PC-9 (cell line): ENCODE data around the gene CDHR5. TPM values are rescaled to one million over a fixed set of nuclear protein-coding genes. Genes with fewer than 3 reads are reported as not detected.

ENCODE experiments used
- BruUV-seq: library from RNA; stranded (reverse); fragments of 400-500 nt; replicated peaks from 2 replicates; lab custom pipeline; 2021; lab: Mats Ljungman, UMichigan
- CTCF ChIA-PET: fragments of 300-600 bp; sonication (Branson Sonifier 250); formaldehyde crosslinking; loops from one replicate; lab custom pipeline; 2022; ENCODE audit warnings: antibody characterized with exemption; lab: Charles Lee
- POLR2A ChIA-PET: fragments of 300-600 bp; sonication (Branson Sonifier 250); formaldehyde crosslinking; loops from one replicate; lab custom pipeline; 2022; ENCODE audit warnings: antibody characterized with exemption; ENCODE audit not compliant: unreplicated experiment; lab: Charles Lee
- DNase-seq, 2 experiments: peaks; one replicate each; pipeline versions ENCODE4 v3.0.0 to v3.0.0-alpha.2; 2015 to 2022; ENCODE audit warnings: mixed read lengths in 1 of 2
- H2AFZ ChIP-seq: fragments of 200-600 bp; sonication (generic); 2 replicates; pipeline ENCODE4 v1.8.1; 2017; ENCODE audit warnings: antibody characterized with exemption
- H3F3A ChIP-seq: fragments of 200-600 bp; sonication (generic); 2 replicates; pipeline ENCODE4 v1.8.1; 2017; ENCODE audit warnings: antibody characterized with exemption, mild to moderate bottlenecking, low read depth; ENCODE audit not compliant: insufficient read depth
- H3K27ac ChIP-seq: fragments of 200-600 bp; sonication (generic); 2 replicates; pipeline ENCODE4 v1.6.1; 2016; ENCODE audit warnings: mixed run types
- H3K27me3 ChIP-seq: fragments of 200-600 bp; sonication (generic); 2 replicates; pipeline ENCODE4 v1.6.1; 2016; ENCODE audit warnings: low read depth, mixed run types; ENCODE audit not compliant: insufficient read depth
- H3K36me3 ChIP-seq: fragments of 200-600 bp; sonication (generic); 2 replicates; pipeline ENCODE4 v1.6.1; 2016; ENCODE audit warnings: low read depth, mixed run types
- H3K4me1 ChIP-seq: fragments of 200-600 bp; sonication (generic); replicated peaks from 2 replicates; pipeline ENCODE4 v1.6.1; 2016; ENCODE audit warnings: mixed run types; ENCODE audit not compliant: insufficient read depth
- H3K4me2 ChIP-seq: fragments of 200-600 bp; sonication (generic); 2 replicates; pipeline ENCODE4 v1.6.1; 2017; ENCODE audit warnings: mixed run types
- H3K4me3 ChIP-seq: fragments of 200-600 bp; sonication (generic); 2 replicates; pipeline ENCODE4 v1.6.1; 2016; ENCODE audit warnings: mixed run types
- H3K79me2 ChIP-seq: fragments of 200-600 bp; sonication (generic); 2 replicates; pipeline ENCODE4 v1.6.1; 2017; ENCODE audit warnings: low read depth, mixed run types
- H3K9me2 ChIP-seq: fragments of 200-600 bp; sonication (generic); 2 replicates; pipeline ENCODE4 v1.8.1; 2017; ENCODE audit warnings: mild to moderate bottlenecking; ENCODE audit not compliant: insufficient read depth
- H3K9me3 ChIP-seq: fragments of 200-600 bp; sonication (generic); 2 replicates; pipeline ENCODE4 v1.8.1; 2016; ENCODE audit warnings: low read depth; ENCODE audit not compliant: insufficient read depth
- H4K20me1 ChIP-seq: fragments of 200-600 bp; sonication (generic); 2 replicates; pipeline ENCODE4 v1.8.1; 2017; ENCODE audit not compliant: insufficient read depth
- CTCF ChIP-seq: fragments of 200-600 bp; sonication (generic); conservative IDR thresholded peaks from 2 replicates; pipeline ENCODE4 v1.6.1; 2017; ENCODE audit warnings: mixed run types, antibody characterized with exemption, mild to moderate bottlenecking, moderate library complexity
- EZH2 ChIP-seq: fragments of 200-600 bp; sonication (generic); IDR thresholded peaks from 2 replicates; pipeline ENCODE4 v1.8.0; 2017; ENCODE audit warnings: antibody characterized with exemption, low read depth
- intact Hi-C: fragments of 100-400 bp; cut with micrococcal nuclease; formaldehyde crosslinking; loops from one replicate; pipeline ENCODE4 v1.10.0; 2022; ENCODE audit not compliant: unreplicated experiment
- total RNA-seq: library from RNA; stranded (reverse); gene quantifications from 2 replicates; pipeline ENCODE4 v1.2.3, GENCODE V29; 2021

The CDHR5 gene
- total RNA-seq, 1 experiment from 2014 or later, result not detected

GRCh38 chr11:637593-638521 is 13.1 kb upstream of the CDHR5 start:
- H4K20me1 ChIP-seq, result no peaks in the 10 kb centered on the region
- ChIA-PET POLR2A (no interaction called here), CTCF (no interaction called here)
- H3K4me3 ChIP-seq, result no peak overlapping the region
- BruUV-seq, result no TSS peak
- no peaks in the 10 kb centered on the region for H3K27me3 ChIP-seq
- no peaks in the 10 kb centered on the region for H3K36me3 ChIP-seq
- H3K9me2 ChIP-seq, result no peaks in the 10 kb centered on the region
- no peaks in the 10 kb centered on the region for H3K4me1 ChIP-seq
- TF ChIP-seq EZH2 (no peak), CTCF (no peak)
- H3K27ac ChIP-seq, result no peak overlapping the region
- peaks cover 6% of the 10 kb centered on the region; the same call in 1 of the 2 replicates for H3F3A ChIP-seq
- DNase-seq, result no peak
- no peaks in the 10 kb centered on the region for H3K79me2 ChIP-seq
- H2AFZ ChIP-seq, result no peak overlapping the region
- no peaks in the 10 kb centered on the region for H3K9me3 ChIP-seq
- intact Hi-C loops, result no loop called here
- no peak overlapping the region for H3K4me2 ChIP-seq

GRCh38 chr11:637333-637592 is 12.5 kb upstream of the CDHR5 start:
- Histone ChIP-seq H3K4me3 (no peak overlapping the region), H3K9me3 (no peaks in the 10 kb centered on the region), H3K36me3 (no peaks in the 10 kb centered on the region), H4K20me1 (no peaks in the 10 kb centered on the region), H2AFZ (no peak overlapping the region), H3F3A (peaks cover 6% of the 10 kb centered on the region; the same call in 1 of the 2 replicates), H3K4me1 (no peaks in the 10 kb centered on the region), H3K79me2 (no peaks in the 10 kb centered on the region), H3K4me2 (no peak overlapping the region), H3K9me2 (no peaks in the 10 kb centered on the region), H3K27ac (no peak overlapping the region), H3K27me3 (no peaks in the 10 kb centered on the region)
- BruUV-seq, result no TSS peak
- intact Hi-C loops, result no loop called here
- ChIA-PET POLR2A (no interaction called here), CTCF (no interaction called here)
- TF ChIP-seq CTCF (no peak), EZH2 (no peak)
- no peak for DNase-seq

GRCh38 chr11:636511-637332 is 12.0 kb upstream of the CDHR5 start, which contains the start of gene DRD4:
Gene DRD4 (plus strand): TSS chr11:637269. CDS start chr11:637305, 36 bp downstream.
- CTCF ChIA-PET, result no interaction called here
- no peak for TF ChIP-seq CTCF
- no peak for TF ChIP-seq EZH2
- no peaks in the 10 kb centered on the region for H3K4me1 ChIP-seq
- intact Hi-C loops, result no loop called here
- no peak within 1 kb of the TSS for H3K4me2 ChIP-seq
- no peaks in the 10 kb centered on the region for H3K27me3 ChIP-seq
- H3K36me3 ChIP-seq, result no peaks in the 10 kb centered on the region
- no peak for DNase-seq
- H3K4me3 ChIP-seq, result no peak within 1 kb of the TSS
- peaks cover 6% of the 10 kb centered on the region; the same call in 1 of the 2 replicates for H3F3A ChIP-seq
- H3K79me2 ChIP-seq, result no peaks in the 10 kb centered on the region
- H2AFZ ChIP-seq, result no peak within 1 kb of the TSS
- H4K20me1 ChIP-seq, result no peaks in the 10 kb centered on the region
- H3K27ac ChIP-seq, result no peak within 1 kb of the TSS
- POLR2A ChIA-PET, result no interaction called here
- BruUV-seq, result no TSS peak
- H3K9me3 ChIP-seq, result no peaks in the 10 kb centered on the region
- H3K9me2 ChIP-seq, result no peaks in the 10 kb centered on the region
